Measurements from ENCODE around the gene TMEM72.

TMEM72 gene

DNA sequence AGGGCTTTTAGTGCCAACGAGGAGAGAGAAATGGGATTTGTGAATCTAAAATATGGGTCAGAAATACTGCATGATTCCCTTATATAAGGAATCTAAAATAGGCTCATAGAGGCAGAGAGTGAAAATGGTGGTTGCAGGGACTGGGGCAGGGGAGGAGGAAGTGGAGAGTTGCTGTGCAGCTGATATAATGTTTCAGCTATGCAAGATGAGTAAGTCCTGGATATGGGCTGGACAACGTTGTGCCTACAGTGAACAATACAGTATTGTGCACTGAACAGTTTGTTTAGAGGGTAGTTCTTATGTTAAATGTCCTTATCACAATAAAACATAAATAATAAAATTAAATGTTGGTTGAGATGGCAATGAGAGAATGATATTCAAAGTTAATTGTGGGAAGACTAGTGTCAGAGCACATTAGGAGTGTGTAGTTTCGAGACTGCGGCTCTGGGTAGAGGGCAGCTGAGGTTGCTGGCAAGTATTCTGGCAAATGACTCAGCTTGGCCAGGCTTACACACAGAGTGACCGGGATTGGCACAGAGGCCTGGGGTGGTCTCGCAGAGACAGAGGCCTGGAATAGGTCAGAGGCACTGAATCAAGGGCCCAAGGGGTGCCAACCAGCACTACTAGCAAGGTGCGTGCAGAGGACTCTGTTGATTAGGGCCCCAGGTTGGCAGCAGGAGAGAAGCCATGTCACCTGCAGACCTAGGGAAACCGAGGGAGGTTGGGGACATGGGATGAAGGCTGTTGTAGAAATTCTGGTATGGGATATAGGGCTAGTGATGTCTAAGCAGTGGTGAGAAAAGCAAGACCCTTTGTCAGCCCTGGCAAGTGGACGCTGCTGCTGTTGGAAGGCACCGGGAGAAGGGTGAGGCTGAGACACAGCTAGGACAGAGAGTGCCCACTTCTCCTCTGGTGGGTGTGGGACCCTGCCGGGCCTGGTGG is 70.3 kb downstream of the TMEM72 start:
- DNase-seq = no peak

DNA sequence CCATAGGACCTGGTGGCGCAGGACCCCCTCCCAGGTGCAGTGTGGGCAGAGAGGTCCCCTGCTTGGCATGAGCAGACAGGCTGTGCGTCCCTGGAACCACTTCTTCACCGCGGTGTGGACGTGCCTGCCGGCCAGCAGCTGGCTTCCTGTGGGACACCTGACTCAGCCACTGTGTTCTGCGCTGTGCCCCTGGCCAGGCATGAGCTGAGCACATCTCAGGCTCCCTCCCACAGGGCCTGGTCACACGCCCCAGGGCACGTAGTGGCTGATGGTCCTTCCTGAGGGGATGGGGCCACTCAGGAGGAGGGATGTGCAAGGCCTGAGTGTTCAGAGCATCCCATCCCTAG is 71.0 kb downstream of the TMEM72 start:
- no peak for DNase-seq

GRCh38 chr10:44982496-44982895 is 71.4 kb downstream of the TMEM72 start:
- no peak for DNase-seq

DNA sequence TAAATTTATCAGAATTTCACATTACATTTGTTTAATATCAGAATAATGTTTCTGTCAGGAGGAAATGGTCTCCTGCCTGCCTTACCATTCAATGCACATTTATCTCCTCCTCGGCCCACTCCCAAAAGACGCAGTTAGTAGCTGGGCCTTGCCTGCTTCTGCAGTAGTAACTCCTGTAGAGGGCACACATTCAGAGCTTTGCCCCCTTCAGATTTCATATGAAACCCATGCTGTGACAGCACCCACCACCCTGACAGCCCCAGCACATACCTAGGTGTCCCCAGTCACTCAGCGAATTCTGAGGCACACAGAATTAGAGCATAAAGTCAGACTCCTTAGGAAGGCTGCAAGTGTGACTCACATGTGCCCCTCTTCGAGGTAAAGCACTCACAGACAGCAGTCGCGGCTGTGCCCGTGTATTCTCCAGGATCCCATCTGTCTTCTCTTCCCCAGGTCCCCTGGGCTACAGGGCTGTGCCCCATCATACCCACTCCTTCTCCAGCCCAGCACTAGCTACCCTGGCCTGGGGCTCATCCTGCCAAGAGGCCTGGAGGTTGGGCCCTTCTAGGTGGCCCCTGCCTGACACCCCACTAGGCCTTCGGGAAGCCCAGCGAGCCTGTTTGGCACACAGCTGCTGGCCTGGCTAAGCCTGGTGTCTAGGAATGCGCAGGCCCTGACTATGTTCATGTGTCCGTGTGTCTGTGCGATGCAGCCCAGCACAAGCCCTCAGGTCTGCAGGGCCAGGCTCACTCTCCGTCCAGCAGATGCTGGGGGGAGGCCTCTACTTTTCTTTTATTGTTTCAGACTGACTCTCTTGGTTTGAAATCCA is 72.1 kb downstream of the TMEM72 start:
- DNase-seq = no peak

GRCh38 chr10:44983895-44984278 is 72.8 kb downstream of the TMEM72 start:
- DNase-seq = no peak

- DNase-seq = peak in 1 of 2 donors; percentile 1
These were observed 73.5 kb downstream of the TMEM72 start for GRCh38 chr10:44984671-44985101.

DNA sequence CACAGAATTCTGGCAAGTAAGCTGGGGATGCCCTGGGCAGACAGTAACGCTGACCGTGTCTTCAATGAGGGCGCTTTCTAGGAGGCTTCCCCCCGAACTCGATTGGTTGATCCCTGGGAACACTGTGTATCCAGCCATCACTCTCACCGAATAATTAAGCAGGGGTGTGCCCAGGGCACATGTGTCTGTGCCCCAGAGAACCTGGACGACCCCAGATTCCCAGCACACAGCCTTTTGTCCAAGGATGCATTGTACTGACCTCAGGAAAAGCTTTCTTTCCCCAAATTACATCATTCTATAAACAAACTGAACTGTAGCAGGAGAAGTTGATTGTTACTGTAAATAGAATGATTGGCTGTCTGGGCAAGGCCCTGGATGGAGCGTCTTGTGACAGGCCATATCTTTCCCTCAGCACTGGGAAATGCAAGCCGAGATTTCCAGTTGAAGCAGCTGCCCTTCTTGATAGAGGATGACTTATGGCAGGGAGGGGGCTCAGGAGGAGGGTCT is 74.1 kb downstream of the TMEM72 start:
- DNase-seq = peak in 1 of 2 donors; percentile 2

- DNase-seq = peak in 1 of 2 donors; percentile 3
These were observed 75.0 kb downstream of the TMEM72 start for GRCh38 chr10:44986179-44986578.

Measured in CD4-positive, alpha-beta T cell treated with Interleukin-4 for 1 hour (primary cell).